Type B pancreatic cell (in vitro differentiated cells): ENCODE results near the gene KLHDC7A. TPM values are rescaled to one million over a fixed set of nuclear protein-coding genes. Genes with fewer than 3 reads are reported as not detected.

ENCODE experiments used
- DNase-seq: peaks from one replicate; pipeline ENCODE4 v3.0.0; 2021; ENCODE audit warnings: mixed read lengths; ENCODE audit not compliant: unreplicated experiment; ENCODE audit errors: extremely low spot score
- H3K27ac Mint-ChIP-seq: 2 replicates; pipeline ENCODE4 v1.8.0; 2021; ENCODE audit warnings: mild to moderate bottlenecking, mixed read lengths
- H3K27me3 Mint-ChIP-seq: 2 replicates; pipeline ENCODE4 v1.8.0; 2021; ENCODE audit warnings: mixed read lengths
- H3K36me3 Mint-ChIP-seq: 2 replicates; pipeline ENCODE4 v1.8.0; 2021; ENCODE audit warnings: mixed read lengths
- H3K4me1 Mint-ChIP-seq: one replicate; pipeline ENCODE4 v1.8.0; 2021; ENCODE audit warnings: mixed read lengths; ENCODE audit not compliant: unreplicated experiment
- H3K4me3 Mint-ChIP-seq: 2 replicates; pipeline ENCODE4 v1.8.0; 2021; ENCODE audit warnings: mild to moderate bottlenecking, mixed read lengths
- H3K9me3 Mint-ChIP-seq: 2 replicates; pipeline ENCODE4 v1.8.0; 2021; ENCODE audit warnings: mixed read lengths
- total RNA-seq: library from RNA; stranded (reverse); gene quantifications from 2 replicates; pipeline ENCODE4 v1.2.1, GENCODE V29; 2021; ENCODE audit warnings: low replicate concordance
- TF ChIP-seq, protein P1 (sequence below): fragments of 200-600 bp; sonication (generic); conservative IDR thresholded peaks from 2 replicates; pipeline ENCODE4 v1.5.0; 2021; ENCODE audit warnings: antibody characterized with exemption, mild to moderate bottlenecking

KLHDC7A gene
- total RNA-seq, 1 donor from 2014 or later: 0.94 TPM

GRCh38 chr1:18468570-18468969, 12.2 kb upstream of the KLHDC7A start:
- H3K9me3 Mint-ChIP-seq: no peaks in the 10 kb centered on the region
- TF ChIP-seq, protein P1, sequence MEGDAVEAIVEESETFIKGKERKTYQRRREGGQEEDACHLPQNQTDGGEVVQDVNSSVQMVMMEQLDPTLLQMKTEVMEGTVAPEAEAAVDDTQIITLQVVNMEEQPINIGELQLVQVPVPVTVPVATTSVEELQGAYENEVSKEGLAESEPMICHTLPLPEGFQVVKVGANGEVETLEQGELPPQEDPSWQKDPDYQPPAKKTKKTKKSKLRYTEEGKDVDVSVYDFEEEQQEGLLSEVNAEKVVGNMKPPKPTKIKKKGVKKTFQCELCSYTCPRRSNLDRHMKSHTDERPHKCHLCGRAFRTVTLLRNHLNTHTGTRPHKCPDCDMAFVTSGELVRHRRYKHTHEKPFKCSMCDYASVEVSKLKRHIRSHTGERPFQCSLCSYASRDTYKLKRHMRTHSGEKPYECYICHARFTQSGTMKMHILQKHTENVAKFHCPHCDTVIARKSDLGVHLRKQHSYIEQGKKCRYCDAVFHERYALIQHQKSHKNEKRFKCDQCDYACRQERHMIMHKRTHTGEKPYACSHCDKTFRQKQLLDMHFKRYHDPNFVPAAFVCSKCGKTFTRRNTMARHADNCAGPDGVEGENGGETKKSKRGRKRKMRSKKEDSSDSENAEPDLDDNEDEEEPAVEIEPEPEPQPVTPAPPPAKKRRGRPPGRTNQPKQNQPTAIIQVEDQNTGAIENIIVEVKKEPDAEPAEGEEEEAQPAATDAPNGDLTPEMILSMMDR: no peak
- H3K27me3 Mint-ChIP-seq: peaks cover 5% of the 10 kb centered on the region
- no peak for DNase-seq
- no peaks in the 10 kb centered on the region for H3K36me3 Mint-ChIP-seq
- H3K4me1 Mint-ChIP-seq: peaks cover 4% of the 10 kb centered on the region
- H3K27ac Mint-ChIP-seq: no peak overlapping the region
- no peak overlapping the region for H3K4me3 Mint-ChIP-seq

DNA sequence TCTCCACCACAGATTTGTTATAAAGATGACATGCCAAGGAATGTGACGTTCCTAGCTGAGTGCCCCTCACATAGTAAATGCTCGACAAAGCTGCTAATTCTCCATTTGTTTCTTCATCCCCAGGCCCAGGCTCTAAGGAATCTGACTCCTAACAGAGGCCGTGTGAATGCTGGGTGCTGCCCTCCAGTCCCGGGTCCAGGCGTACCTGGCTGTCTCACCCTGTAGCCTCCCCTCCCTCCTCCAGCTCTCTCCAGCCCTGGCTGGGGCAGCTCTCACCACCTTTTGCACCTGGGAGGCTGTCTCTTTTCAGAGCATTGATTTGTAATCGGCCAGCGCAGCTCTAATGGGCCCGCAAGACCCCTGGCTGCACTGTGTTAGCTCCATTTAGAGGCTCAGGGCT, 11.2 kb upstream of the KLHDC7A start:
- H3K36me3 Mint-ChIP-seq: no peaks in the 10 kb centered on the region
- DNase-seq: no peak
- H3K9me3 Mint-ChIP-seq: no peaks in the 10 kb centered on the region
- H3K4me3 Mint-ChIP-seq: no peak overlapping the region
- no peak overlapping the region for H3K27ac Mint-ChIP-seq
- TF ChIP-seq, protein P1: no peak
- peaks cover 4% of the 10 kb centered on the region for H3K4me1 Mint-ChIP-seq
- H3K27me3 Mint-ChIP-seq: peaks cover 5% of the 10 kb centered on the region

DNA sequence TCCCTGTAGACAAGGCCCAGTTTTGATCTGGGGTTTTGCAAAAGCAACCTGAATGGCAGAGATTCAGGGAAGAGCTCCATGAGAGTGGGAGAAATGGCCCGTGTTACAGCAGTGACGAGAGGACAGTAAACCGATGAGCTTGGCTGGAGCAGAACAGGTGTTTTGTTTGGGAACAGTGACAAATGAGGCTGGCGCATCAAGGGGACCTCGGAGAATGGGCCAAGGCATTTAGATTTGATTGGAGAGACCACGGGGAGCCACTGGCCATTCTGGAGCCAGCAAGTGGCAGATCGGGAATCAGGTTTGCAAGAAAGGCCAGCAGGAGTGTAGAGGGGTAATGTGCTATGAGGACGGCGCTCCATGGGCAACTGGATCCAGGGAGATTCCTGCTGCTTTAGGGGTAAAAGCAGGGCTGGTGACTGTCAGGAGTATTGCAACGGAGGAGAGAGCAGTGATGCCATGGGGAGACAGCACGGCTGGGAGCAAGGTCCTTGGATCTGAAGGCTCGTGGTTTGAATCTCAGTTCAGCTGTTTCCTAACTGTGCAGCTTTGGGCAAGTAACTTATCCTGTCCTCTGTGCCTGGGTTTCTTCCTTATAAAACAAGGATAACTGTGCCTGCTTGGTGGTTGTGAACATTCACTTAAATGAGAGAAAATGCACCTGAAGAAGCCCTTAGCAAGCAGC, 9.9 kb upstream of the KLHDC7A start:
- Mint-ChIP-seq H3K27me3 (peaks cover 5% of the 10 kb centered on the region), H3K9me3 (no peaks in the 10 kb centered on the region), H3K4me1 (peaks cover 12% of the 10 kb centered on the region), H3K4me3 (no peak overlapping the region), H3K36me3 (no peaks in the 10 kb centered on the region), H3K27ac (no peak overlapping the region)
- DNase-seq: no peak
- TF ChIP-seq, protein P1: no peak

DNA sequence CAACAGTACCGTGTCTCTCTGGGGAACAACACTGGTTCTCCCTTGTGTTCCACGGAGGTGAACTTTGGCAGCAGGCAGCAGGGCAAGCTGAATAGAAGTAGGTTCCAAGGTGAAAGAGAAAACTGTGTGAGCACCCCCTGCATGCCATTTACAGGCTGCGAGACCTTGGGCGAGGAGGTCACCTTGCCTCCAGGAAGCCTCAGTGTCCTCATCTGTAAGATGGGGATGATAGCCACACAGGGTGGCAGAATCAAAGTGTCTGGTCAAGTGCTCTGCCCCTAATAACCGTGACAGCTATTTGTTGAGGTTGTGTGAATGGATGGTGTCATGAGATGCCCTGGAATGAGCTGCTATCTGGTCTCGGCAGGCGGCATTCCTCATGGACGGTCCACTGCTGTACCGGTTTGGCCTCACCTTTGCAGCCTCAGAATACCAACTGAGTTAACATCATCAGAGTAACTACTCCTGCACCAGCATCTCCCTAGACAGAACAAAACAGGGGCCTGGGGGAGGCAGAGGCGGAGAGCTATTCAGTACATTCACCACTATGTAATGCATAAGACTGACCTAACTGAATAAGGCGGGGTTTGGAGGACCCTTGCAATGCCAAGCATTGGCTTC, 7.4 kb upstream of the KLHDC7A start:
- Mint-ChIP-seq H3K9me3 (no peaks in the 10 kb centered on the region), H3K36me3 (no peaks in the 10 kb centered on the region), H3K4me1 (peaks cover 11% of the 10 kb centered on the region), H3K27ac (no peak overlapping the region), H3K4me3 (no peak overlapping the region), H3K27me3 (peaks cover 5% of the 10 kb centered on the region)
- DNase-seq: no peak
- TF ChIP-seq, protein P1: no peak

DNA sequence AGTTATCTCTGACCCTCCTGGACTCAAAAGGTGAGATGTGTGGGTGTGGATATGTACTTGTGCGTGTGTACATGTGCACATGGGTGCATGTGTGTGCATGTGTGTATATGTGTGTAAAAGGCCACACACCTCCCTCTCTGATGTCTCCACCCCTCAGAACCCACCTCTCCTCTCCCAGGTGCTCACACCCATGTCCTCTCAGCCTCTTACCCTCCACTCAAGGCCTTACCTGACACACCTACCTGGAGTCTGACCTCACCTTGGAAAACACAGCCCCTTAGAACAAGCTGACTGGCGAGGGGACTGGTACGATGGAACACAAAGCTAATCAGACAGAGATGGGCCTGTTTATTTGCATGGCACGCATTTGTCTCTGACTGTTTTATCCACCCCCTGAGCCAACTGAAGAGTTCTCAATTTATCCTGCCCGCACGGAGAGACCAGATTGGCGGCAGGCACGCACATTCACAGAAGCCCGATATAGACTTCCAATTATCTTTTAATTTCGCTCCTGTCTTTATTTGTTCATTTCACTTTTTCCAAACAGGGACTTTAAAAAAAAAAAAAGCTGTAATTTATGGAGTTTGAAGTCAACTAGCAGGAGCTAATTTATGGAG, 6.1 kb upstream of the KLHDC7A start:
- Mint-ChIP-seq H3K4me1 (peaks cover 13% of the 10 kb centered on the region), H3K36me3 (no peaks in the 10 kb centered on the region), H3K27ac (no peak overlapping the region)

More for the DNA sequence above, 6.1 kb upstream of the KLHDC7A start:
- Mint-ChIP-seq H3K9me3 (no peaks in the 10 kb centered on the region), H3K27me3 (peaks cover 5% of the 10 kb centered on the region), H3K4me3 (no peak overlapping the region)
- no peak for DNase-seq
- TF ChIP-seq, protein P1: no peak
